ENCODE measurements around the gene PDCD6IP.
"Not testable (repeated sequence)": the region's sequence is repeated elsewhere in the genome, so short reads cannot be mapped to it uniquely, and the experiment has no call there.

PDCD6IP gene

DNA sequence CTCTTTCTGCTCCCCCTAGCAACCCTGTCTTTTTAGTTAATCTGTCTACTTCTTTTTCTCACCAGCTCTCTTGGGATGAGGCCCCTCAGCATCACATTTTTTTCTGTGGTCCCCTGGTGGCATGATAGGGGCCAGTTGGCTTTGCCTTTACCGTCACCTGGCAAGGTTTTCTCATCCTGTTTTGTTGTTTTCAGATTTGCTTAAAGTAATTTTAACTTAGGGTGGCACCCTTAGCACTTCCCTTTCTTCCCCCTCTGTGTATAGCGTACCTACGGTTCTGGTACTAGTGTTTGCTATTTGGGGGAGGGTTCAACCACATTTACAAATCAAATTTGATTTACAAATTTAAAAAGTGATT, 35.6 kb downstream of the PDCD6IP start:
- ChIA-PET CTCF (no interaction called here), POLR2A (no interaction called here)
- no peak overlapping the region for H3K4me3 ChIP-seq (ENCODE audit: low read depth, low read length)
- no peak for TF ChIP-seq CTCF (IDR thresholded peaks at IDR 0.05; ENCODE audit: insufficient read depth, low read length, missing control alignments)
- no peak for DNase-seq (ENCODE audit: low read depth, low spot score)

DNA sequence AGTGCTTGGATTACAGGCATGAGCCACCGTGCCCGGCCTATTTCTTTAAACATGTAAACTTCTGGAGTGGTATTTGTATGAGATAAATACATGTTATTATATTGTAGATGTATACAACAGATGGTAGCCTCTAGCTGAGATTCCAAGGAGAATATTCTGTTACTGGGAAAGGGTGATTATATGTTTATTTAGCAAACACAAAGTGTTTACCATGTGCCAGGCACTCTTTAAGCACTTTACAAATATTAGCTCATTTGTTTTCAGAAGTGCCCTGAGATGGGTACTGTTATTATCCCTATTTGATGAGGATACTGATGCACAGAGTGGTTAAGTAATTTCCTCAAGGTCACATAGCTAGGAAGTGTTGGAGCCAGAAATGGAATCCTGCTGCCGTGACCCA, 38.8 kb downstream of the PDCD6IP start:
- CTCF ChIA-PET; POLR2A ChIA-PET; H3K4me3 ChIP-seq (ENCODE audit: low read depth, low read length); DNase-seq (ENCODE audit: low read depth, low spot score): not testable (repeated sequence)

- no peak for DNase-seq (ENCODE audit: low read depth, low spot score)
- no peak overlapping the region for H3K4me3 ChIP-seq (ENCODE audit: low read depth, low read length)
- ChIA-PET CTCF (no interaction called here), POLR2A (no interaction called here)
- no peak for TF ChIP-seq CTCF (IDR thresholded peaks at IDR 0.05; ENCODE audit: insufficient read depth, low read length, missing control alignments)
Measured at GRCh38 chr3:33839283-33839682, 40.9 kb downstream of the PDCD6IP start.

- no peak overlapping the region for H3K4me3 ChIP-seq (ENCODE audit: low read depth, low read length)
- CTCF ChIA-PET: no interaction called here
- no peak for DNase-seq (ENCODE audit: low read depth, low spot score)
- POLR2A ChIA-PET: no interaction called here
- no peak for TF ChIP-seq CTCF (IDR thresholded peaks at IDR 0.05; ENCODE audit: insufficient read depth, low read length, missing control alignments)
Measured at GRCh38 chr3:33840179-33840578, 41.7 kb downstream of the PDCD6IP start.

- TF ChIP-seq CTCF (IDR thresholded peaks at IDR 0.05; ENCODE audit: insufficient read depth, low read length, missing control alignments): no peak
- no peak overlapping the region for H3K4me3 ChIP-seq (ENCODE audit: low read depth, low read length)
- POLR2A ChIA-PET: no interaction called here
- CTCF ChIA-PET: no interaction called here
- DNase-seq (ENCODE audit: low read depth, low spot score): no peak
Measured at GRCh38 chr3:33848624-33849347, 50.4 kb downstream of the PDCD6IP start.

- POLR2A ChIA-PET: not testable (repeated sequence)
Measured at GRCh38 chr3:33850599-33850998, 52.2 kb downstream of the PDCD6IP start.

GRCh38 chr3:33855407-33855806, 57.0 kb downstream of the PDCD6IP start:
- POLR2A ChIA-PET; DNase-seq (ENCODE audit: low read depth, low spot score); H3K4me3 ChIP-seq (ENCODE audit: low read depth, low read length); CTCF ChIA-PET: not testable (repeated sequence)

More at GRCh38 chr3:33850599-33850998, 52.2 kb downstream of the PDCD6IP start:
- CTCF ChIA-PET; H3K4me3 ChIP-seq (ENCODE audit: low read depth, low read length); DNase-seq (ENCODE audit: low read depth, low spot score): not testable (repeated sequence)

- POLR2A ChIA-PET: no interaction called here
- CTCF ChIA-PET: no interaction called here
- TF ChIP-seq CTCF (IDR thresholded peaks at IDR 0.05; ENCODE audit: insufficient read depth, low read length, missing control alignments): no peak
- no peak overlapping the region for H3K4me3 ChIP-seq (ENCODE audit: low read depth, low read length)
- DNase-seq (ENCODE audit: low read depth, low spot score): no peak
Measured at GRCh38 chr3:33855884-33856546, 57.6 kb downstream of the PDCD6IP start.

- H3K4me3 ChIP-seq (ENCODE audit: low read depth, low read length); POLR2A ChIA-PET; CTCF ChIA-PET; DNase-seq (ENCODE audit: low read depth, low spot score): not testable (repeated sequence)
Measured at GRCh38 chr3:33857701-33858100, 59.3 kb downstream of the PDCD6IP start.

All from AG04449 (cell line).